GM19455 (cell line): ENCODE data around the gene POU5F1.
"Not testable (repeated sequence)": the region's sequence is repeated elsewhere in the genome, so short reads cannot be mapped to it uniquely, and the experiment has no call there.

Source experiments
- ATAC-seq: cut with Tn5 transposase; IDR thresholded peaks from one replicate; pipeline ENCODE4 v1.9.1; 2021; ENCODE audit not compliant: unreplicated experiment

The POU5F1 gene

GRCh38 chr6:31169123-31169857 is 1.2 kb downstream of the POU5F1 start:
- no peak for ATAC-seq

- ATAC-seq, result no peak
Observed at GRCh38 chr6:31168606-31169005, 1.9 kb downstream of the POU5F1 start.

GRCh38 chr6:31165986-31166385 is 4.5 kb downstream of the POU5F1 start:
- no peak for ATAC-seq

- peak; percentile 75 for ATAC-seq
Observed at GRCh38 chr6:31165064-31165832, 5.2 kb downstream of the POU5F1 start.

GRCh38 chr6:31164475-31165063 is 5.9 kb downstream of the POU5F1 start:
- not testable (repeated sequence) for ATAC-seq

DNA sequence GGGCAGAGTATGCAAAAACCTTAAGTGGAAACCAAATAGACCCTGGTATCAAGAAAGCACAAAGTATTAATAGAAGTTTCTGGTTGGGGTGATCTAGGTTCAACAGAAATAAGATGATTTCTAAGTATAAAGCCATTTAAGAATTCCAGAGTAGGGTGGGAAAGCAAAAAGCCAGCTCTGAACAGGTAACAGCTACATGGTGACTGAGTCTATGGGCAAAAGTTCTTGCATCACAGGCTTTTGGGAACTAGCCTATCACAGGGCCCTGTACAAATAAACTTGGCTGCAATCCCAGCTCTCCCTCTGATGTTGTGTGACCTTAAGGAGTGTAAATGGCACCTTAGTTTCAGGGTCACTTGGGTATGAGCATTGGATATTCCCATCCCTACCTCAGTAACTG is 6.6 kb downstream of the POU5F1 start:
- ATAC-seq, result no peak

DNA sequence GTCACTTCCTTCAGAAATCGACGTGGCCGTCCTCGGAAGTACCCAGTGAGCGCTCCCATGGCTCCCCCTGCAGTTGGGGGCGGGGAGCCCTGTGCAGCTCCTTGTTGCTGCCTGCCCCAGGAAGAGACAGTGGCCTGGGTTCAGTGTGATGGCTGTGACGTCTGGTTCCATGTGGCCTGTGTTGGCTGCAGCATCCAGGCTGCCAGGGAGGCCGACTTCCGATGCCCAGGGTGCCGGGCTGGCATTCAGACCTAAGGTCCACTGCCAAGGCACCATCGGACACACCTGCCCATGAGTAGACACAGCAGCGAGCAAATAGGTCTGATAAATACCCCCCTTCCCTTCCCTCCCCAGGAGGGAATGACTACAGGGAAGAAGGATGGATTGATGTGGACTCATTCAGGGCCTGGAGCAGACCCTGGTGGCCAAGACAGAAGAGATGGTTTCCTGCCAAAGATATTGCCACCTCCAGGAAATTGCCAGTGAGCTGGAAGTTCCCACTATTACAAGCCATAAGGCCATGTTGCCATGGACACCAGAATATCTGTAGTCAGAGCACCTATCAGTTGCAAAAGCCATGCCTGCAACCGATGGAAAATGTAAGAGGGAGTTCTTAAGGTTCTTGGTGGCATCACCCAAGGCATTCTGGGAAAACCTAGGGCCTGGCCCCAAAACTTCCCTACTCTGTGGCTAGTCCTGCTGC is 7.9 kb downstream of the POU5F1 start:
- ATAC-seq, result no peak

DNA sequence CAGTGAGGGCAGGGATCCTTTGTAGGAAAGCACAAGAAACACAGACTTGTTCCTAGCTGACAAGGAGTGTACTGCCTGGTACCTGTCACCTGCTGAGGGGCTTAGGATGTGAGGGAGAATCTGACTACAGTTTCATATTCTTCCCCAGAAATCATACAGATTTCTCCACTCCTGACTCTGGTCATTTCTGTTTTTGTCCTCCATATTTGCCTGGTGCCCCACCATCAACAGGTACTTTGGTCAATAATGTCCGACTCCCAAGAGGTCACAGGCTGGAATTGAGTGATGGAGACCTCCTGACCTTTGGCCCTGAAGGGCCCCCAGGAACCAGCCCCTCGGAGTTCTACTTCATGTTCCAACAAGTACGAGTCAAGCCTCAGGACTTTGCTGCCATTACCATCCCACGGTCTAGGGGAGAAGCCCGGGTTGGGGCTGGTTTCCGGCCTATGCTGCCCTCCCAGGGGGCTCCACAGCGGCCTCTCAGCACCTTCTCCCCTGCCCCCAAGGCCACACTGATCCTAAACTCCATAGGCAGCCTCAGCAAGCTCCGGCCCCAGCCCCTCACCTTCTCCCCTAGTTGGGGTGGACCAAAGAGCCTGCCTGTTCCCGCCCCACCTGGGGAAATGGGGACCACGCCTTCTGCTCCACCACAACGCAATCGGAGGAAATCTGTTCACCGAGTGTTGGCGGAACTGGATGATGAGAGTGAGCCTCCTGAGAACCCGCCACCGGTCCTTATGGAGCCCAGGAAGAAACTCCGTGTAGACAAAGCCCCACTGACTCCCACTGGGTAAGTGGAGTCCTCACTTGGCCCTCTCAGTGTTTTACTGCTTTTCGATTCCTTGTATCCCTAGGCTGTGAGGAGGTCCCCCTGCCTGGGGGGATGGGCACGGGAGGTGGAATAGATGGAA is 9.0 kb downstream of the POU5F1 start:
- ATAC-seq, result no peak

DNA sequence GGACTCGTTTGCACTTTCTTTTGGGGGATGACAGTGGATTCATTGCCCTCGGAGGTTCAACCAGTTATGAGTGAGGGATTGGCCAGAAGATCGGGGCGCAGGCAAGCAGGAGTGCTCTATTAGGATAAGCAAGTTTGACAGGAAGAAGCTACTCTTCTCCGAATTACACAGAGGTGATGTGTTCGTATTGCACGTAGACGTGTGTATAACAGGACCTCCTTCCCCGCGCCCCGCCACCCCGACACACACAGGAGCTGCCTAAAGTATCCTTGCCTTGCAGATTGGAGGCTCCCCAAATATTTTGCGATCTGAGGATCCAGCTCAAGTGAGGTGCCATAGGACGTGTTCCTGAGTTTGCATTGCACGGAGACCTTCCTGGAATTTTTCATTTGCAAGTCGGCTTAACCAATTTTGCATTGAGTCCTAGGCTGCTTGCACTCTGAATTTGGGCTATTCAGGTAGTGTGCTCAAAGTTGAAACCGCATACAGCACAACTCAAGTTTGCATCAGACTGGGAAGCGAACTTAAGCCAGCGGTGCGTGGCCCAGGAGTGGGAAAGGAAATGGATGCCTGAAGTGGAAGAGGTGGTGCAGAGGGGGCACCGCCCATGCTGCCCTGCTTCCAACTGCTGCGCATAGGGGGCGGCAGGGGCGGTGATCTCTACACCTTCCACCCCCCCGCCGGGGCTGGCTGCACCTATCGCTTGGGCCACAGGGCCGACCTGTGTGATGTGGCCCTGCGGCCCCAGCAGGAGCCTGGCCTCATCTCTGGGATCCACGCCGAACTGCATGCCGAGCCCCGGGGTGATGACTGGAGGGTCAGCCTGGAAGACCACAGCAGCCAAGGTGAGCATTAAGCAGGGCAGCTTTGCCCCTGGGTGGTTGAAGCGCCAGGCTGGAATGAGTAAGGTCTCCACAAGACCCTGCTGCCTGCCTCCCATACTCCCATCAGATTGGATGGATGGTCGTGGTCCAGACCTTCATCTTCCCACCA is 11.3 kb downstream of the POU5F1 start:
- ATAC-seq, result no peak

GRCh38 chr6:31158140-31158862 is 12.2 kb downstream of the POU5F1 start, which contains the start of gene TCF19:
TCF19 (plus strand) TSS chr6:31158589; CDS start chr6:31159470, 881 bp downstream.
- peak; percentile 84 for ATAC-seq

GRCh38 chr6:31157513-31158139 is 12.9 kb downstream of the POU5F1 start, which contains the start of gene CCHCR1:
CCHCR1 (minus strand) TSS chr6:31157802; CDS start chr6:31157600, 202 bp downstream.
- no peak for ATAC-seq

GRCh38 chr6:31156641-31157040 is 13.8 kb downstream of the POU5F1 start:
- no peak for ATAC-seq

GRCh38 chr6:31154436-31154835 is 16.0 kb downstream of the POU5F1 start:
- no peak for ATAC-seq

- ATAC-seq, result no peak
Observed at GRCh38 chr6:31152781-31153180, 17.7 kb downstream of the POU5F1 start.

- no peak for ATAC-seq
Observed at GRCh38 chr6:31149827-31150447, 20.5 kb downstream of the POU5F1 start.

- no peak for ATAC-seq
Observed at GRCh38 chr6:31145386-31145785, 25.1 kb downstream of the POU5F1 start.

DNA sequence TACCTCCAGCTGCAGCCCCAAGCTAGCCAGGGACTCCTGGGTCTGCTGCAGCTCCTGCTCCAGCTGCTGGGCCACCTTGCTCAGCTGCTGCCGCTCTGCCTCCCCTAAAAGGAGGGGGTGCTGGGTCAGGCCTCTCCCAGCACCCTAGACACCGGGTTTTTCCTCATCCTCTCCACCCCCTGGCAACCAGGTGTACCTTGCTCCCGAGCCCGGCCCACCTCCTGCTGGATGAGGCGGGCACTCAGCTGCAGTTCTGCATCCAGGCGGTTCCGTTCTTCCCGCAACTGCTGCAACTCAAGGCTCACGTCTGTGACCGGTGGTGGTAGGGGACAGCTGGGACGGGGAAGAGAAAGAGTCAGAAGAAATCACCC is 25.5 kb downstream of the POU5F1 start:
- no peak for ATAC-seq
